ENCODE results near the gene ADARB1. TPM values are rescaled to one million over a fixed set of nuclear protein-coding genes. Genes with fewer than 3 reads are reported as not detected.

Gene ADARB1
- total RNA-seq (2022; extraction: Qiagen RNA extraction; ENCODE audit: low read depth): 5.2 to 8.9 TPM (median 6.1 TPM) in 5 replicates

GRCh38 chr21:45074048-45074817, at the start of gene ADARB1:
TSS of gene ADARB1 (plus strand) at chr21:45074580. CDS start at chr21:45171657, 97,077 bp downstream.

Other genes with a start within 250 kb of the ADARB1 start
- gene PTTG1IP, start 200.9 kb upstream of the ADARB1 start, total RNA-seq (2022; extraction: Qiagen RNA extraction; ENCODE audit: low read depth): 91.3 to 104 TPM (median 100 TPM) in 5 replicates
- gene ITGB2, start 153.7 kb upstream of the ADARB1 start, total RNA-seq (2022; extraction: Qiagen RNA extraction; ENCODE audit: low read depth): 0.50 to 1.0 TPM (median 0.66 TPM) in 5 replicates
- 41.8 to 62.3 TPM (median 55.7 TPM) in 5 replicates for gene SLX9, start 134.6 kb upstream of the ADARB1 start, total RNA-seq (2022; extraction: Qiagen RNA extraction; ENCODE audit: low read depth)
- 19.7 to 26.8 TPM (median 21.3 TPM) in 5 replicates for gene POFUT2, start 213.3 kb downstream of the ADARB1 start, total RNA-seq (2022; extraction: Qiagen RNA extraction; ENCODE audit: low read depth)

All from A549 treated with GW870086 at 1 μM for 4 hours (cell line).